22Rv1 (cell line): ENCODE measurements around the gene IFT80.

ENCODE experiments used
- H3K27ac ChIP-seq: fragments of 450-650 bp; 2 replicates; pipeline ENCODE4 v1.5.1; 2017
- CTCF ChIP-seq: fragments of 450-650 bp; IDR thresholded peaks from 2 replicates; pipeline ENCODE4 v1.5.1; 2017; ENCODE audit warnings: mild to moderate bottlenecking
- ZFX ChIP-seq: fragments of 450-650 bp; IDR thresholded peaks from 2 replicates; pipeline ENCODE4 v1.6.1; 2017; ENCODE audit warnings: antibody characterized with exemption, borderline replicate concordance

IFT80 gene

GRCh38 chr3:160409812-160410610 lies 11.0 kb upstream of the IFT80 start:
- H3K27ac ChIP-seq, result no peak overlapping the region
- TF ChIP-seq ZFX (no peak), CTCF (no peak)

- TF ChIP-seq CTCF, result no peak
- TF ChIP-seq ZFX, result no peak
- no peak overlapping the region for H3K27ac ChIP-seq
These were observed 4.9 kb upstream of the IFT80 start for GRCh38 chr3:160403796-160404470.

GRCh38 chr3:160403028-160403545 lies 4.1 kb upstream of the IFT80 start:
- no peak overlapping the region for H3K27ac ChIP-seq
- TF ChIP-seq ZFX (no peak), CTCF (no peak)

- peak overlapping the region; percentile 98; the same call in 1 of the 2 replicates for H3K27ac ChIP-seq
- no peak for TF ChIP-seq CTCF
- TF ChIP-seq ZFX, result no peak
These were observed 3.4 kb upstream of the IFT80 start for GRCh38 chr3:160402221-160403027.

- peak overlapping the region; percentile 98 for H3K27ac ChIP-seq
- TF ChIP-seq ZFX (no peak), CTCF (no peak)
These were observed 2.5 kb upstream of the IFT80 start for GRCh38 chr3:160401291-160402095.

GRCh38 chr3:160400702-160401150 lies 1.7 kb upstream of the IFT80 start:
- peak overlapping the region; percentile 98 for H3K27ac ChIP-seq

More at GRCh38 chr3:160400702-160401150, 1.7 kb upstream of the IFT80 start:
- no peak for TF ChIP-seq CTCF
